MM.1S (cell line): ENCODE data around the gene SLC25A17.

ENCODE experiments used
- EZH2 ChIP-seq: fragments of 300-600 bp; sonication (generic); optimal IDR thresholded peaks from 2 replicates; pipeline ENCODE3; 2017; ENCODE audit warnings: low read depth, mild to moderate bottlenecking, antibody characterized with exemption, low read length, mixed read lengths
- EZH2phosphoT487 ChIP-seq: fragments of 300-600 bp; sonication (generic); IDR thresholded peaks from 2 replicates; pipeline ENCODE4 v1.6.1; 2018; ENCODE audit warnings: antibody characterized with exemption, low read length

GRCh38 chr22:40727964-40728615, 91.1 kb downstream of the SLC25A17 start:
- TF ChIP-seq EZH2phosphoT487, result no peak
- TF ChIP-seq EZH2, result no peak
